Uterus (tissue), 4 donors: ENCODE measurements around the gene SUCNR1. TPM values are rescaled to one million over a fixed set of nuclear protein-coding genes. Genes with fewer than 3 reads are reported as not detected.

Experiments
- DNase-seq, 2 donors: peaks; one replicate each; pipeline ENCODE4 v3.0.0-alpha.2; 2019 to 2020
- H3K27ac ChIP-seq, 2 donors: fragments of 200-600 bp; sonication (generic); 1 replicate in 1 of 2; 2 replicates in 1 of 2; pipeline ENCODE4 v1.5.1; 2016 to 2018
- H3K27me3 ChIP-seq, 2 donors: fragments of 200-600 bp; sonication (generic); one replicate each; pipeline ENCODE4 v1.5.1; 2018 to 2019; ENCODE audit warnings: control low read depth in 1 of 2
- H3K36me3 ChIP-seq, 2 donors: fragments of 200-600 bp; sonication (generic); one replicate each; pipeline ENCODE4 v1.5.1; 2019; ENCODE audit warnings: control low read depth in 1 of 2
- H3K4me1 ChIP-seq, 2 donors: fragments of 200-600 bp; sonication (generic); one replicate each; pipeline ENCODE4 v1.5.1; 2018 to 2019; ENCODE audit warnings: control low read depth in 1 of 2
- H3K4me3 ChIP-seq, 2 donors: fragments of 200-600 bp; sonication (generic); 1 replicate in 1 of 2; 2 replicates in 1 of 2; pipeline ENCODE4 v1.5.1; 2018 to 2019; ENCODE audit warnings: mild to moderate bottlenecking in 1 of 2
- H3K9me3 ChIP-seq, 2 donors: fragments of 200-600 bp; sonication (generic); one replicate each; pipeline ENCODE4 v1.5.1; 2019; ENCODE audit warnings: control low read depth in 1 of 2
- CTCF ChIP-seq, 4 experiments: fragments of 200-600 bp in 2 of 4; fragments of 450-650 bp in 2 of 4; sonication (generic) in 2 of 4; IDR thresholded peaks; one replicate each; pipeline ENCODE4 v1.5.1; 2016 to 2019; ENCODE audit warnings: antibody characterized with exemption in 4 of 4, mild to moderate bottlenecking in 2 of 4, moderate library complexity in 1 of 4
- POLR2A ChIP-seq, 2 donors: fragments of 450-650 bp; IDR thresholded peaks; one replicate each; pipeline ENCODE4 v1.6.1; 2016; ENCODE audit warnings: antibody characterized with exemption in 2 of 2, mild to moderate bottlenecking in 1 of 2, moderate library complexity in 1 of 2
- intact Hi-C: fragments of 100-400 bp; cut with DNase I; formaldehyde crosslinking; loops from one replicate; pipeline ENCODE4 v1.15.1; 2023; ENCODE audit warnings: low total_unique reads
- total RNA-seq, 4 donors: library from RNA; depleted of rRNA in 3 of 4; stranded (reverse); fragments of >200 nt in 3 of 4; gene quantifications; one replicate each; pipeline versions ENCODE4 v1.1.0 to v1.2.4, GENCODE V29; 2014 to 2023
- donor health status: DM: yes; HTN: yes; CAD: no.

Gene SUCNR1
- total RNA-seq, 4 donors from 2014 or later, result 0.21 to 0.59 TPM; not detected in 2

- H3K4me3 ChIP-seq, result no peak overlapping the region
- no peaks in the 10 kb centered on the region for H3K27me3 ChIP-seq
- no peak for DNase-seq
- H3K27ac ChIP-seq, result no peak overlapping the region
- no peaks in the 10 kb centered on the region for H3K4me1 ChIP-seq
- H3K36me3 ChIP-seq, result no peaks in the 10 kb centered on the region
- no peaks in the 10 kb centered on the region for H3K9me3 ChIP-seq
- intact Hi-C loops, result loop anchor here (10.0 kb wide), 1 partner anchor 467 kb away; no protein-coding TSS in a partner anchor
- no peak for TF ChIP-seq CTCF (IDR thresholded peaks at IDR 0.05)
- no peak for TF ChIP-seq POLR2A (IDR thresholded peaks at IDR 0.05)
Measured at GRCh38 chr3:151912028-151912427, 38.6 kb downstream of the SUCNR1 start.

- Histone ChIP-seq H3K27ac (no peak overlapping the region), H3K4me1 (no peaks in the 10 kb centered on the region)
- intact Hi-C loops, result loop anchor here (10.0 kb wide), 1 partner anchor 472 kb away; no protein-coding TSS in a partner anchor
Measured at GRCh38 chr3:151916781-151917180, 43.3 kb downstream of the SUCNR1 start.

GRCh38 chr3:151918253-151919029 lies 45.0 kb downstream of the SUCNR1 start:
- TF ChIP-seq CTCF (IDR thresholded peaks at IDR 0.05) (peak; percentile 52 to 70 (median 62)), POLR2A (IDR thresholded peaks at IDR 0.05) (no peak)
- Histone ChIP-seq H3K4me3 (no peak overlapping the region), H3K9me3 (no peaks in the 10 kb centered on the region), H3K27me3 (no peaks in the 10 kb centered on the region), H3K36me3 (no peaks in the 10 kb centered on the region), H3K4me1 (no peaks in the 10 kb centered on the region), H3K27ac (no peak overlapping the region)
- intact Hi-C loops, result loop anchor here (10.0 kb wide), 1 partner anchor 474 kb away; no protein-coding TSS in a partner anchor
- DNase-seq, result no peak

More at GRCh38 chr3:151916781-151917180, 43.3 kb downstream of the SUCNR1 start:
- Histone ChIP-seq H3K9me3 (no peaks in the 10 kb centered on the region), H3K36me3 (no peaks in the 10 kb centered on the region), H3K27me3 (no peaks in the 10 kb centered on the region), H3K4me3 (no peak overlapping the region)
- no peak for TF ChIP-seq CTCF (IDR thresholded peaks at IDR 0.05)
- no peak for TF ChIP-seq POLR2A (IDR thresholded peaks at IDR 0.05)
- DNase-seq, result no peak

GRCh38 chr3:151919030-151919328 lies 45.5 kb downstream of the SUCNR1 start:
- intact Hi-C loops, result loop anchor here (10.0 kb wide), 1 partner anchor 474 kb away; no protein-coding TSS in a partner anchor
- no peak overlapping the region for H3K27ac ChIP-seq

More at GRCh38 chr3:151919030-151919328, 45.5 kb downstream of the SUCNR1 start:
- Histone ChIP-seq H3K9me3 (no peaks in the 10 kb centered on the region), H3K4me3 (no peak overlapping the region), H3K36me3 (no peaks in the 10 kb centered on the region), H3K4me1 (no peaks in the 10 kb centered on the region), H3K27me3 (no peaks in the 10 kb centered on the region)
- no peak for DNase-seq
- TF ChIP-seq POLR2A (IDR thresholded peaks at IDR 0.05), result no peak
- TF ChIP-seq CTCF (IDR thresholded peaks at IDR 0.05), result no peak
